Psoas muscle (tissue), 8 donors: Measurements from ENCODE around the gene CPNE1. TPM values are rescaled to one million over a fixed set of nuclear protein-coding genes. Genes with fewer than 3 reads are reported as not detected.
"Not testable (repeated sequence)": the region's sequence is repeated elsewhere in the genome, so short reads cannot be mapped to it uniquely, and the experiment has no call there.

Source experiments
- ATAC-seq, 4 donors: fragments of 200-7000 bp; cut with Tn5 transposase; one replicate each; pipeline ENCODE4 v1.9.1; 2020; ENCODE audit warnings: moderate library complexity in 3 of 4, mild to moderate bottlenecking in 2 of 4
- DNase-seq, 2 donors: peaks; one replicate each; pipeline ENCODE4 v3.0.0-alpha.2; 2020
- H3K27ac ChIP-seq: fragments of 200-600 bp; one replicate; pipeline ENCODE4 v1.8.0; 2022
- H3K27me3 ChIP-seq, 3 donors: fragments of 200-600 bp in 1 of 3; one replicate each; pipeline versions ENCODE4 v1.6.1 to v1.8.0; 2013 to 2022; ENCODE audit warnings: low read length in 2 of 3, mild to moderate bottlenecking in 2 of 3, moderate library complexity in 1 of 3; ENCODE audit not compliant: insufficient read depth in 3 of 3
- H3K36me3 ChIP-seq, 2 donors: fragments of 200-600 bp in 1 of 2; one replicate each; pipeline versions ENCODE4 v1.6.1 to v1.8.0; 2013 to 2022; ENCODE audit warnings: low read depth in 1 of 2, mild to moderate bottlenecking in 1 of 2, moderate library complexity in 1 of 2; ENCODE audit not compliant: insufficient read depth in 1 of 2
- H3K4me1 ChIP-seq: fragments of 200-600 bp; one replicate; pipeline ENCODE4 v1.8.0; 2022
- H3K4me3 ChIP-seq: fragments of 200-600 bp; one replicate; pipeline ENCODE4 v1.8.0; 2022; ENCODE audit warnings: mild to moderate bottlenecking
- H3K9me3 ChIP-seq: fragments of 200-600 bp; one replicate; pipeline ENCODE4 v1.8.0; 2022
- CTCF ChIP-seq: fragments of 200-600 bp; IDR thresholded peaks from one replicate; pipeline ENCODE4 v1.8.0; 2022; ENCODE audit warnings: antibody characterized with exemption
- WGBS, 3 donors: extraction: QIAGEN DNeasy Blood & Tissue Kit; methylation state at CpG; one replicate each; pipeline versions ENCODE4 v1.1.6 to v1.1.7; 2013; 5-methylcytosine and 5-hydroxymethylcytosine counted together
- intact Hi-C, 2 donors: fragments of 100-400 bp; cut with DNase I; formaldehyde crosslinking; loops; one replicate each; pipeline versions ENCODE4 v1.11.0 to v1.14.2; 2022
- long read RNA-seq, 2 donors: library from polyadenylated mRNA; unstranded; transcript quantifications; one replicate each; pipeline ENCODE4 v2.0.0, GENCODE V29; 2021
- polyA plus RNA-seq, 3 donors: library from polyadenylated mRNA; stranded (reverse); fragments of 200-250 nt; gene quantifications; one replicate each; pipeline ENCODE4 v1.2.3, GENCODE V29; 2013
- total RNA-seq, 4 donors: library from RNA; stranded (reverse); fragmentation: NEBNext Ultra II Directional in 2 of 4; extraction: Animal tissue kit (Norgen Biotek cat#: 25700) in 2 of 4; gene quantifications; one replicate each; pipeline versions ENCODE4 v1.2.1 to v1.2.4, GENCODE V29; 2021 to 2023
- donor health status: healthy with polysubstance abuse.
- donor health status: DM: no; HTN: no; CAD: no; lungs with moderate emphysema.
- donor health status: Bipolar disorder and iron deficiency.
- donor health status: healthy.
- donor health status: DM: yes; HTN: yes; CAD: no.
- donor health status: DM: no; HTN: no; CAD: no.
- donor health status: DM: no; HTN: no; CAD: no.
- donor health status: DM: yes; HTN: yes; CAD: no.

Gene CPNE1
- total RNA-seq (10 to 100 TPM; 55.9 to 75.4 (median 67.1) TPM), polyA plus RNA-seq (10 to 100 TPM; 59.5 to 62.1 (median 61.6) TPM)
- long read RNA-seq, donor 1, transcript CPNE1-204 (16 exons, 1,928 nt): major isoform, 9 of 17 reads
- long read RNA-seq, donor 1, partial matches to known transcripts: 3 of 17 reads
- long read RNA-seq, donor 1, other reads (novel, unspliced or antisense): 4 of 17 reads
- long read RNA-seq, donor 2, transcript CPNE1-204 (16 exons, 1,928 nt): major isoform, 7 of 43 reads
- long read RNA-seq, donor 2, transcript CPNE1-203 (16 exons, 1,695 nt): minor isoform, 5 of 43 reads
- long read RNA-seq, donor 2, partial matches to known transcripts: 4 of 43 reads
- long read RNA-seq, donor 2, other reads (novel, unspliced or antisense): 25 of 43 reads

GRCh38 chr20:35664466-35665206 lies at the start of gene CPNE1, which contains the start of gene RBM12:
TSS of gene CPNE1 (minus strand) at chr20:35664900. CDS start at chr20:35632923, 31,977 bp downstream.
TSS of gene RBM12 (minus strand) at chr20:35664900. CDS start at chr20:35655322, 9,578 bp downstream.
- DNase-seq (peak; percentile 93 to 96), ATAC-seq (peak; percentile 96 to 97 (median 96))
- intact Hi-C loops: loop anchor here (5.0 kb wide), 1 partner anchor 47 kb away; the partner anchor contains the start of gene SPAG4 (in 2 of the 2)
- 0 to 1% (median 1%) methylated on average over 48 to 61 of the region's 61 CpGs for WGBS, 3 donors
- Histone ChIP-seq H3K4me3 (peak within 1 kb of the TSS; percentile 75), H3K27ac (peak within 1 kb of the TSS; percentile 98), H3K27me3 (no peaks in the 10 kb centered on the region), H3K36me3 (peaks cover 0 to 21% of the 10 kb centered on the region in 2 donors), H3K4me1 (peaks cover 34% of the 10 kb centered on the region), H3K9me3 (no peaks in the 10 kb centered on the region)
- TF ChIP-seq CTCF: no peak

GRCh38 chr20:35714127-35714526 lies 49.4 kb upstream of the CPNE1 start:
- Histone ChIP-seq H3K4me3 (no peak overlapping the region), H3K27ac (no peak overlapping the region), H3K9me3 (no peaks in the 10 kb centered on the region), H3K4me1 (peaks cover 63% of the 10 kb centered on the region), H3K27me3 (no peaks in the 10 kb centered on the region), H3K36me3 (peaks cover 10 to 100% of the 10 kb centered on the region in 2 donors)
- ATAC-seq (no peak), DNase-seq (no peak)
- TF ChIP-seq CTCF: no peak
- intact Hi-C loops: loop anchor here in 1 of 2 donors (10.0 kb wide), 1 partner anchor 59 kb away; no protein-coding TSS in a partner anchor
- 36 to 65% (median 51%) methylated on average over 4 of the region's 4 CpGs for WGBS, 3 donors

- Histone ChIP-seq H3K36me3 (peaks cover 11 to 100% of the 10 kb centered on the region in 2 donors), H3K4me1 (peaks cover 54% of the 10 kb centered on the region)
- WGBS, 3 donors: 74 to 84% (median 79%) methylated on average over 9 of the region's 9 CpGs
- peak in 3 of 4 donors; percentile 6 to 22 (median 18) for ATAC-seq
- not testable (repeated sequence) for H3K27ac ChIP-seq, H3K4me3 ChIP-seq, H3K27me3 ChIP-seq, DNase-seq, H3K9me3 ChIP-seq
- intact Hi-C loops: loop anchor here in 1 of 2 donors (10.0 kb wide), 1 partner anchor 58 kb away; no protein-coding TSS in a partner anchor
These were observed 48.4 kb upstream of the CPNE1 start for GRCh38 chr20:35713120-35713519.

- Histone ChIP-seq H3K36me3 (peaks cover 11 to 100% of the 10 kb centered on the region in 2 donors), H3K27ac (peak overlapping the region; percentile 28)
These were observed 47.0 kb upstream of the CPNE1 start for GRCh38 chr20:35711588-35712209.

More at GRCh38 chr20:35711588-35712209, 47.0 kb upstream of the CPNE1 start:
- TF ChIP-seq CTCF: no peak
- ATAC-seq: no peak
- intact Hi-C loops: loop anchor here in 1 of 2 donors (10.0 kb wide), 1 partner anchor 57 kb away; no protein-coding TSS in a partner anchor
- DNase-seq: no peak
- Histone ChIP-seq H3K9me3 (no peaks in the 10 kb centered on the region), H3K4me3 (no peak overlapping the region), H3K4me1 (peaks cover 48% of the 10 kb centered on the region), H3K27me3 (no peaks in the 10 kb centered on the region)
- whole genome bisulfite sequencing, 3 donors: 48 to 78% (median 58%) methylated on average over 6 of the region's 6 CpGs
